GM06990 (cell line): Measurements from ENCODE around the gene CCDC88C.

Experiments used
- DNase-seq: peaks from one replicate; pipeline ENCODE4 v3.0.0-alpha.2; 2011; ENCODE audit not compliant: insufficient read length; ENCODE audit errors: extremely low read depth
- H3K27me3 ChIP-seq: replicated peaks from 2 replicates; pipeline ENCODE4 v1.6.0; 2011; ENCODE audit warnings: low read length; ENCODE audit not compliant: control insufficient read depth, insufficient read depth
- H3K36me3 ChIP-seq: 2 replicates; pipeline ENCODE4 v1.5.1; 2011; ENCODE audit warnings: low read length; ENCODE audit not compliant: control insufficient read depth, insufficient read depth
- H3K4me3 ChIP-seq: replicated peaks from 2 replicates; pipeline ENCODE4 v1.5.1; 2011; ENCODE audit warnings: low read depth, mild to moderate bottlenecking, control low read depth, low read length
- CTCF ChIP-seq: IDR thresholded peaks from 2 replicates; pipeline ENCODE4 v1.5.1; 2011; ENCODE audit warnings: low read length, control low read depth, mild to moderate bottlenecking, inconsistent platforms; ENCODE audit not compliant: insufficient read depth, poor library complexity, severe bottlenecking

The CCDC88C gene

GRCh38 chr14:91309756-91310280 lies 107.8 kb downstream of the CCDC88C start:
- peaks cover 59% of the 10 kb centered on the region for H3K36me3 ChIP-seq
- TF ChIP-seq CTCF: no peak

GRCh38 chr14:91308337-91308736 lies 109.3 kb downstream of the CCDC88C start:
- no peak overlapping the region for H3K4me3 ChIP-seq
- no peaks in the 10 kb centered on the region for H3K27me3 ChIP-seq
- DNase-seq: no peak
- H3K36me3 ChIP-seq: peaks cover 54% of the 10 kb centered on the region
- TF ChIP-seq CTCF: no peak

More at GRCh38 chr14:91309756-91310280, 107.8 kb downstream of the CCDC88C start:
- no peak for DNase-seq
- Histone ChIP-seq H3K4me3 (no peak overlapping the region), H3K27me3 (no peaks in the 10 kb centered on the region)

DNA sequence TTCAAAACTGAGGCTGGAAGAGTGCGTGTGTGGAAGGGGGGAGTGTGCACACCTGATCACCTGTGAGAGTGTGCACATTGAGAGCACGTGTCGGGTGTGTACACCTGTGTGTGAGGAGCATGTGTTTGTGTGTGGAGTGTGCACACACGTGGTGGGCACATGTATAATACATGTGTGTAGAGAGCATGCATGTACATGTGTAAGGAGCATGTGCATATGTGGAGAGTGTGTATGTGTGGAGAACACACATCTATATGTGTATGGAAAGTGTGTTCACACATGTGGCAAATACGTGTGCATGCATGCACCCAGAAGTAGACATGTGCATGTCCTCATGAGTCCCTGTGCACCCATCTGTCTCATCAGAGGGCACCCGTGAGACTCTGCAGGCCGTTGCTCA lies 110.0 kb downstream of the CCDC88C start:
- no peaks in the 10 kb centered on the region for H3K27me3 ChIP-seq
- no peak overlapping the region for H3K4me3 ChIP-seq
- H3K36me3 ChIP-seq: peaks cover 49% of the 10 kb centered on the region
- DNase-seq: no peak
- no peak for TF ChIP-seq CTCF

- Histone ChIP-seq H3K36me3 (peaks cover 52% of the 10 kb centered on the region), H3K4me3 (no peak overlapping the region), H3K27me3 (no peaks in the 10 kb centered on the region)
- no peak for DNase-seq
- no peak for TF ChIP-seq CTCF
Observed at GRCh38 chr14:91307046-91307445, 110.6 kb downstream of the CCDC88C start.

GRCh38 chr14:91306547-91306946 lies 111.1 kb downstream of the CCDC88C start:
- peaks cover 57% of the 10 kb centered on the region for H3K36me3 ChIP-seq
- H3K27me3 ChIP-seq: no peaks in the 10 kb centered on the region
- no peak for DNase-seq
- H3K4me3 ChIP-seq: no peak overlapping the region
- TF ChIP-seq CTCF: no peak
